K562 (cell line): ENCODE data around the gene BAIAP3. TPM values are rescaled to one million over a fixed set of nuclear protein-coding genes. Genes with fewer than 3 reads are reported as not detected.

Experiments
- C11orf30 ChIP-seq: fragments of 450-650 bp; IDR thresholded peaks from 2 replicates; pipeline ENCODE4 v1.6.1; 2016; ENCODE audit warnings: low read depth, mild to moderate bottlenecking
- CC2D1A ChIP-seq: fragments of 450-650 bp; IDR thresholded peaks from 2 replicates; pipeline ENCODE4 v1.6.1; 2017; ENCODE audit warnings: mild to moderate bottlenecking
- CHD2 ChIP-seq: IDR thresholded peaks from 2 replicates; pipeline ENCODE4 v1.6.1; 2011; ENCODE audit warnings: low read depth, low read length
- CREB3L1 ChIP-seq: fragments of 450-650 bp; IDR thresholded peaks from 2 replicates; pipeline ENCODE4 v1.6.1; 2014; ENCODE audit warnings: low read depth, mild to moderate bottlenecking, moderate library complexity, borderline replicate concordance
- EHMT2 ChIP-seq: fragments of 450-650 bp; IDR thresholded peaks from 2 replicates; pipeline ENCODE4 v1.6.1; 2018; ENCODE audit warnings: antibody characterized with exemption
- ESRRA ChIP-seq: fragments of 450-650 bp; IDR thresholded peaks from 2 replicates; pipeline ENCODE4 v1.6.1; 2014; ENCODE audit warnings: low read depth, mild to moderate bottlenecking, moderate library complexity, borderline replicate concordance
- ETV5 ChIP-seq: sonication (generic); formaldehyde crosslinking; IDR thresholded peaks from 2 replicates; pipeline ENCODE4 v1.4.0; 2020; ENCODE audit warnings: low read depth, mild to moderate bottlenecking, missing genetic modification reagents
- FIP1L1 ChIP-seq: fragments of 200-400 bp; formaldehyde crosslinking; IDR thresholded peaks from 2 replicates; pipeline ENCODE4 v1.6.1; 2018; ENCODE audit warnings: mild to moderate bottlenecking, low read depth, low read length; ENCODE audit not compliant: poor library complexity, severe bottlenecking
- HDAC8 ChIP-seq: fragments of 450-650 bp; IDR thresholded peaks from 2 replicates; pipeline ENCODE4 v1.6.1; 2016; ENCODE audit warnings: mild to moderate bottlenecking, missing genetic modification characterization, moderate library complexity, missing compliant biosample characterization
- KAT2B ChIP-seq: IDR thresholded peaks from one replicate; pipeline ENCODE4 v1.6.1; 2012; ENCODE audit warnings: low read depth, mild to moderate bottlenecking, control low read depth, inconsistent platforms, low read length, moderate library complexity
- LARP7 ChIP-seq: fragments of 450-650 bp; IDR thresholded peaks from 2 replicates; pipeline ENCODE4 v1.6.1; 2016
- PHF8 ChIP-seq: fragments of 200-600 bp; sonication (generic); IDR thresholded peaks from 2 replicates; pipeline ENCODE4 v1.6.1; 2012; ENCODE audit warnings: mixed run types, mild to moderate bottlenecking, inconsistent platforms, low read length, moderate library complexity, borderline replicate concordance
- POLR2AphosphoS5 ChIP-seq: IDR thresholded peaks from 2 replicates; pipeline ENCODE4 v1.6.1; 2011; ENCODE audit warnings: mild to moderate bottlenecking, low read depth, low read length, moderate library complexity; ENCODE audit not compliant: control insufficient read depth, insufficient read depth
- RNF2 ChIP-seq: sonication (generic); IDR thresholded peaks from 2 replicates; pipeline ENCODE4 v1.6.1; 2016
- SMAD2 ChIP-seq: fragments of 150-350 bp; IDR thresholded peaks from 2 replicates; pipeline ENCODE4 v1.6.1; 2014; ENCODE audit warnings: low read depth, mild to moderate bottlenecking, low read length
- SP1 ChIP-seq: sonication (generic); formaldehyde crosslinking; IDR thresholded peaks from 2 replicates; pipeline ENCODE4 v1.8.1; 2022; ENCODE audit warnings: mild to moderate bottlenecking, missing genetic modification reagents
- TAL1 ChIP-seq: fragments of 450-650 bp; IDR thresholded peaks from 2 replicates; pipeline ENCODE4 v1.6.1; 2016; ENCODE audit warnings: mild to moderate bottlenecking
- THRAP3 ChIP-seq: fragments of 450-650 bp; IDR thresholded peaks from 2 replicates; pipeline ENCODE4 v1.6.1; 2016; ENCODE audit warnings: mild to moderate bottlenecking, inconsistent platforms, borderline replicate concordance
- ZNF592 ChIP-seq: fragments of 450-650 bp; IDR thresholded peaks from 2 replicates; pipeline ENCODE4 v1.6.1; 2017; ENCODE audit warnings: antibody characterized with exemption, mild to moderate bottlenecking
- polyA plus RNA-seq, 8 experiments: library from polyadenylated mRNA; depleted of rRNA in 4 of 8; stranded (reverse) in 5 of 8; unstranded in 3 of 8; fragments of >200 nt; fragmentation: Nextera tagmentation in 2 of 8; fragmentation: Illumina TruSeq in 1 of 8; extraction: Ambion mirVana in 2 of 8; extraction: Trizol in 1 of 8; gene quantifications; 2 replicates each; pipeline versions ENCODE4 v1.2.1 to v1.2.3, GENCODE V29; 2011 to 2014; ENCODE audit warnings: inconsistent platforms in 1 of 8, missing spikeins in 1 of 8
- total RNA-seq, 7 experiments: library from RNA; depleted of rRNA in 6 of 7; stranded (reverse); fragments of >200 nt in 6 of 7; fragmentation: Illumina TruSeq in 2 of 7; extraction: Trizol in 2 of 7; gene quantifications; 2 replicates each; pipeline versions ENCODE4 v1.2.1 to v1.2.3, GENCODE V29; 2011 to 2021; ENCODE audit warnings: low replicate concordance in 1 of 7

Gene BAIAP3
- total and polyA plus RNA-seq, 9 of the 15 experiments (the other 6 are each of a cell fraction or from before 2014, with no cell fraction given): 0.03 to 4.5 (median 0.57) TPM; not detected in 1

- no peak for TF ChIP-seq SMAD2
- TF ChIP-seq FIP1L1: peak; percentile 75
- peak; percentile 13 for TF ChIP-seq ESRRA
- peak; percentile 69 for TF ChIP-seq CHD2
- TF ChIP-seq KAT2B: peak; percentile 95
- TF ChIP-seq EHMT2: peak; percentile 47; the same call in 1 of the 2 replicates
- TF ChIP-seq SP1 (CRISPR knock-in tag): peak; percentile 98
- TF ChIP-seq PHF8: peak; percentile 61; the same call in 1 of the 2 replicates
- TF ChIP-seq THRAP3: no peak
- TF ChIP-seq ZNF592: no peak
- TF ChIP-seq RNF2: peak; percentile 56
- TF ChIP-seq ETV5: no peak
- peak; percentile 62; the same call in 1 of the 2 replicates for TF ChIP-seq HDAC8 (tag)
- peak; percentile 86; the same call in 1 of the 2 replicates for TF ChIP-seq CREB3L1
- TF ChIP-seq CC2D1A: peak; percentile 86
- 0 out of 2 replicates have a peak, but pooled peaks have one; percentile 18 for TF ChIP-seq TAL1
- TF ChIP-seq C11orf30: peak; percentile 84
- TF ChIP-seq LARP7: 0 out of 2 replicates have a peak, but pooled peaks have one; percentile 34
- peak; percentile 55; the same call in 1 of the 2 replicates for TF ChIP-seq POLR2AphosphoS5
Measured at GRCh38 chr16:1308977-1309885, 24.2 kb upstream of the BAIAP3 start, which contains the start of gene UBE2I (continued).
